ENCODE data around the gene DSTN.

DNA sequence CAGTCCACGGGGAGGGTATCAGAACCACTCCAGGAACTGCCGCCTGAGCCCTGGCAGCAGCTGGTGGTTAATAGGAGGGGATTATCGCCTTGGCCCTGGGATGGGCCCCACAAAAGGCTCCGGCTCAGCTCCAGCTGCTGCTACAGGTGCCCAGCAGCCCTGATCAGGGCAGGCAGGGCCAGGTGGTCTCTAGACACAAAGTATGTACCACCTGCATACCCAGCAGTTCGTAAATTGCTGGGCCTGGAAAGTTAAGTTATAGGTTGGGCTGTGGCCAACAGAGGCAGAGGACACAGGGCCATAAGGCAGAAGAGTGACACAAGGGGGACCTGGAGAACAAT lies 77.1 kb downstream of the DSTN start:
- TF ChIP-seq NCOR1 (IDR thresholded peaks at IDR 0.05) = no peak
- no peak for TF ChIP-seq PBX2 (CRISPR knock-in tag; IDR thresholded peaks at IDR 0.05; ENCODE audit: low read depth)
- no peak for TF ChIP-seq PBX2 (tag; conservative IDR thresholded peaks at IDR 0.05; ENCODE audit: low read depth)
- TF ChIP-seq, protein P1, sequence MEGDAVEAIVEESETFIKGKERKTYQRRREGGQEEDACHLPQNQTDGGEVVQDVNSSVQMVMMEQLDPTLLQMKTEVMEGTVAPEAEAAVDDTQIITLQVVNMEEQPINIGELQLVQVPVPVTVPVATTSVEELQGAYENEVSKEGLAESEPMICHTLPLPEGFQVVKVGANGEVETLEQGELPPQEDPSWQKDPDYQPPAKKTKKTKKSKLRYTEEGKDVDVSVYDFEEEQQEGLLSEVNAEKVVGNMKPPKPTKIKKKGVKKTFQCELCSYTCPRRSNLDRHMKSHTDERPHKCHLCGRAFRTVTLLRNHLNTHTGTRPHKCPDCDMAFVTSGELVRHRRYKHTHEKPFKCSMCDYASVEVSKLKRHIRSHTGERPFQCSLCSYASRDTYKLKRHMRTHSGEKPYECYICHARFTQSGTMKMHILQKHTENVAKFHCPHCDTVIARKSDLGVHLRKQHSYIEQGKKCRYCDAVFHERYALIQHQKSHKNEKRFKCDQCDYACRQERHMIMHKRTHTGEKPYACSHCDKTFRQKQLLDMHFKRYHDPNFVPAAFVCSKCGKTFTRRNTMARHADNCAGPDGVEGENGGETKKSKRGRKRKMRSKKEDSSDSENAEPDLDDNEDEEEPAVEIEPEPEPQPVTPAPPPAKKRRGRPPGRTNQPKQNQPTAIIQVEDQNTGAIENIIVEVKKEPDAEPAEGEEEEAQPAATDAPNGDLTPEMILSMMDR (IDR thresholded peaks at IDR 0.05 in 2 of 3, conservative IDR thresholded peaks at IDR 0.05 in 1 of 3; ENCODE audit: insufficient read depth in 2 of 3, low read depth in 1 of 3, low read length in 3 of 3) = no peak
